Measurements from ENCODE around the gene TACR2. TPM values are rescaled to one million over a fixed set of nuclear protein-coding genes. Genes with fewer than 3 reads are reported as not detected.
A peak's percentile ranks its signal among the peaks of the same experiment; 100 is the strongest.

TACR2 gene
- total RNA-seq, 1 experiment from 2014 or later = 0.57 TPM

DNA sequence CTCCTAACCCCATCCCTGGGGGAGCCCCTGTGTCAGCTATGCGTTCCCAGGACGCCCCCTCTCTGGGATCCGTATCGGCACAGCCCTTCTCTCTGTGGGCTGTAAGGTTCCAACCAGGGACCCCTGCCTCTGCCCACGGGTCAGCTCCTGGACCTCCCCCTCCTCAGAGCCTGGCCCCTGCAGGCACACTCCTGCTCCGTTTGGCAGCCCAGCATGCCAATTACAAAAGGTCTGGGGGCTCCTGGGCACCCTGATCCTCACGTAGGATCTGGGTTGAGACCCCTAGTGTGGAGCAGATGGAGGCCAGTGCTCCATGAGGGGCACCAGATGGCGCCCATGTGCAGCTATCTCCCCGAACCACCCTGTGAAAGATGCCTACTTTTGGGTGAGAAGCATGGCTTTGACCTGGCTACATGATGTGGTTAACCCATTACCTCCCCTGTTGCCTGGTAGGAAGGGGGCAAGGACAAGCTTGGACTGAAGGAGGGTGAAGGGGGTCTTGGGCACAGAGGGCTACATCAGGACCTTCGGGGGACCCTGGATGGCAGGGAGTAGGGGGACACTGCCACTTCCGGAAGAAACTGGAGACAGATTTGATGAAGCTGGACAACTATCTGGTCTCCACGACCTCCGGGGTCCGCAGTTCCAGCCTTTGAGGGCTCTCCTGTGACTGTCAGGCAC lies 9.0 kb downstream of the TACR2 start:
- peak; percentile 54 to 66 for DNase-seq
- no TSS peak for BruUV-seq (replicated peaks)
- no peaks in the 10 kb centered on the region for H3K27me3 Mint-ChIP-seq (ENCODE audit: insufficient read depth, unreplicated experiment)
- H3K27me3 ChIP-seq (replicated peaks; ENCODE audit: control insufficient read depth, insufficient read depth, low read length) = no peaks in the 10 kb centered on the region
- peak overlapping the region; percentile 80 for H3K4me3 Mint-ChIP-seq (ENCODE audit: unreplicated experiment)
- H3K36me3 Mint-ChIP-seq (ENCODE audit: insufficient read depth, unreplicated experiment) = peaks cover 17% of the 10 kb centered on the region
- CTCF ChIA-PET = interaction anchor here (0.5 to 3.4 kb wide), 71 partner anchors 9 to 1606 kb away, joined by 3 to 39 read pairs (median 4); partner anchors contain the start of genes HK1, HKDC1, TACR2 and TSPAN15
- peaks cover 15% of the 10 kb centered on the region for H3K4me1 Mint-ChIP-seq (ENCODE audit: low read depth, unreplicated experiment)
- no peaks in the 10 kb centered on the region for H3K36me3 ChIP-seq (ENCODE audit: control insufficient read depth, insufficient read depth, low read length)
- TF ChIP-seq, protein P1, sequence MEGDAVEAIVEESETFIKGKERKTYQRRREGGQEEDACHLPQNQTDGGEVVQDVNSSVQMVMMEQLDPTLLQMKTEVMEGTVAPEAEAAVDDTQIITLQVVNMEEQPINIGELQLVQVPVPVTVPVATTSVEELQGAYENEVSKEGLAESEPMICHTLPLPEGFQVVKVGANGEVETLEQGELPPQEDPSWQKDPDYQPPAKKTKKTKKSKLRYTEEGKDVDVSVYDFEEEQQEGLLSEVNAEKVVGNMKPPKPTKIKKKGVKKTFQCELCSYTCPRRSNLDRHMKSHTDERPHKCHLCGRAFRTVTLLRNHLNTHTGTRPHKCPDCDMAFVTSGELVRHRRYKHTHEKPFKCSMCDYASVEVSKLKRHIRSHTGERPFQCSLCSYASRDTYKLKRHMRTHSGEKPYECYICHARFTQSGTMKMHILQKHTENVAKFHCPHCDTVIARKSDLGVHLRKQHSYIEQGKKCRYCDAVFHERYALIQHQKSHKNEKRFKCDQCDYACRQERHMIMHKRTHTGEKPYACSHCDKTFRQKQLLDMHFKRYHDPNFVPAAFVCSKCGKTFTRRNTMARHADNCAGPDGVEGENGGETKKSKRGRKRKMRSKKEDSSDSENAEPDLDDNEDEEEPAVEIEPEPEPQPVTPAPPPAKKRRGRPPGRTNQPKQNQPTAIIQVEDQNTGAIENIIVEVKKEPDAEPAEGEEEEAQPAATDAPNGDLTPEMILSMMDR (IDR thresholded peaks at IDR 0.05; ENCODE audit: insufficient read depth in 1 of 2, low read depth in 1 of 2, low read length in 1 of 2, severe bottlenecking in 1 of 2, unreplicated experiment in 1 of 2) = peak; percentile 65 to 71
- no peaks in the 10 kb centered on the region for H3K9me3 ChIP-seq
- H3K4me3 ChIP-seq (ENCODE audit: low read depth, low read length) = no peak overlapping the region
- intact Hi-C loops (cut with micrococcal nuclease; ENCODE audit: unreplicated experiment) = loop anchor here (1.0 to 2.0 kb wide), 4 partner anchors 101 to 232 kb away; partner anchors contain the start of gene FAM241B
- no peaks in the 10 kb centered on the region for H3K9me3 Mint-ChIP-seq (ENCODE audit: unreplicated experiment)
- peaks cover 13% of the 10 kb centered on the region for H3K4me1 ChIP-seq
- peak overlapping the region; percentile 86 for H3K27ac Mint-ChIP-seq (ENCODE audit: unreplicated experiment)
- POLR2A ChIA-PET = interaction anchor here (0.6 to 1.5 kb wide), 7 partner anchors 10 to 43 kb away, joined by 3 to 15 read pairs (median 4); no protein-coding TSS in a partner anchor

DNA sequence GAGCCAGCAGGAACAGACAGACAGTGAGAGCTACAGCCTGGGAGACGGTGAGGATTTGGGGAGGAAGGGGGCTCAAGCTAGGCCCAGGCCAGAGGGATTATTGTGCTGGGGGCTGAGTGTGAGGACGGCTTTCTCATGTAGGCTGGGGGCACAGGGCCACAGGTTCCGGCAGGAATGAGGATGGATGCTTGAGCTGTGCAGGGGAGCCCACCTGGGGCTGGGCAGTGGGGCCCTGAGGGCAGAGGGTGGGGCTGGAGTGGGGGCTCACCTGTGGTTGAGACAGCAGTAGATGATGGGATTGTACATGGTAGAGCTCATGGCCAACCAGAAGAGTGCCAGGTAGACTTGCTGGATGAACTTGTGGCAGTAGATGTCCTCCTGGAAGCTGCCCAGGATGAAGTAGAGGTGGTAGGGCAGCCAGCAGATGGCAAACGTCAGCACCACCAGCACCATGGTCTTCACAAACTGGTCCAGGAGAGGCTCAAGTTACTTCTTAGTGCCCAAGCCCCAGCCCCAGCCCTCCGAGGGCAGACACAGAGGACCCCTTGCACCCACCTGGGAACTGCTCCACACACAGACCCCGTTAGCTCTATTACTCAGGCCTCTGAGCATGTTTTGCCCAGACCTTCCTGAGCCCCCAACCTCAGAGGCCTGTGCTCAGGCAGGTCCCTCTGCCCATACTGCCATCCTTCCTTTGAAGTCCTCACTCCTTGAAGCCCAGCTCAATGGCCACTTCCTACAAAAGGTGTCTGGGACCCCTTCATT lies 9.7 kb downstream of the TACR2 start:
- POLR2A ChIA-PET = interaction anchor here (0.6 kb wide), 1 partner anchor 42 kb away, joined by 15 read pairs; no protein-coding TSS in a partner anchor
- no peak overlapping the region for H3K4me3 ChIP-seq (ENCODE audit: low read depth, low read length)

More for the DNA sequence above, 9.7 kb downstream of the TACR2 start:
- Mint-ChIP-seq H3K36me3 (ENCODE audit: insufficient read depth, unreplicated experiment) (peaks cover 17% of the 10 kb centered on the region), H3K27me3 (ENCODE audit: insufficient read depth, unreplicated experiment) (no peaks in the 10 kb centered on the region), H3K4me3 (ENCODE audit: unreplicated experiment) (no peak overlapping the region), H3K4me1 (ENCODE audit: low read depth, unreplicated experiment) (peaks cover 15% of the 10 kb centered on the region), H3K9me3 (ENCODE audit: unreplicated experiment) (no peaks in the 10 kb centered on the region), H3K27ac (ENCODE audit: unreplicated experiment) (peak overlapping the region; percentile 86)
- intact Hi-C loops (cut with micrococcal nuclease; ENCODE audit: unreplicated experiment) = no loop called here
- Histone ChIP-seq H3K4me1 (peaks cover 13% of the 10 kb centered on the region), H3K27me3 (replicated peaks; ENCODE audit: control insufficient read depth, insufficient read depth, low read length) (no peaks in the 10 kb centered on the region), H3K9me3 (no peaks in the 10 kb centered on the region), H3K36me3 (ENCODE audit: control insufficient read depth, insufficient read depth, low read length) (no peaks in the 10 kb centered on the region)
- TF ChIP-seq, protein P1 (IDR thresholded peaks at IDR 0.05; ENCODE audit: insufficient read depth in 1 of 2, low read depth in 1 of 2, low read length in 1 of 2, severe bottlenecking in 1 of 2, unreplicated experiment in 1 of 2) = no peak
- CTCF ChIA-PET = interaction anchor here (0.7 to 3.4 kb wide), 19 partner anchors 8 to 507 kb away, joined by 3 to 39 read pairs (median 10); partner anchors contain the start of gene TSPAN15
- no TSS peak for BruUV-seq (replicated peaks)
- DNase-seq = no peak
